GM21390 (cell line): ENCODE measurements around the gene PAPPA2.

Experiments used
- ATAC-seq: cut with Tn5 transposase; IDR thresholded peaks from one replicate; pipeline ENCODE4 v1.9.1; 2021; ENCODE audit not compliant: unreplicated experiment

Gene PAPPA2

DNA sequence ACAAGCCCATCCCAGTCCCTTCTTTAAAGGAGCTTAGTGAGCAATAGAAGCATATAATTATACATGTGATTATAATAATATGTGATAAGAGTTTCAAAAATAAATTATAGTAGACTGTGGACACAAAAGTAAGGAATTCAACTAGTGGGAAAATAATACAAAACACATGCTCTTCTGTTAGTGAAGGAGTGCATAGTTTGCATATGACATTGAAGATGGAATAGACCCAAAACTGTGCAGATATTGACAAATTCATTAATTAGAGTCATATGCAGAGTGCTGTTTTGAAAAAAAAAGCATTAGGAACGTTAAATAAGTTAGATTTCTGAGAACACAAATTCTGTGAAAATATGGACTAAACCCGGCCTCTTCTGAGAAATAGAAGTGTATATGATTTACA, 422.8 kb downstream of the PAPPA2 start:
- no peak for ATAC-seq

DNA sequence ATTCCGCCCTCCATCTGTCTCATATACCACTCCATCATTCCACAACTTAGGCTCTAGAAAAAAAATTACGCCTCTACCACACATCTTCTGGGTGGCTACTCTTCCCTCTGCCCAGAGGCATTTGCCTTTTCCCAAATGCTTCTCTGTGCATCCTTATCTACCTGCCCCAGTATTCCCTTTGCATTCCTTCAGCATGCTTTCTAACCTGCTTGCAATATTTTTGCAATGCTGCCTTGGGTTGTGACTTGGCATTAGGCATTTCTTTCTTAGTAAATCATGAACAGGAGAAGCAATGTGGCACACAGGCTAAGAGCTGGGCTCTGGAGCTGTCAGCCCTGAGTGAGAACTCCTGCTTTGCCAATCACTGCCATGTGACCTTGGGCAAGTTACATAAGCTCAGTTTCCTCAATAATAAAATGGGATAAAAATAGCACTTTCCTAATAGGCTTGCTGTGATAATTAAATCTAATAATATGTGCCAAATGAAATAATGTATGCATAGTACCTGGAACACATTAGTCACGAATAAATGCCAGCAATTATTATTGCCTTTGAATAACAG, 425.6 kb downstream of the PAPPA2 start:
- no peak for ATAC-seq

GRCh38 chr1:176893625-176894352, 430.8 kb downstream of the PAPPA2 start:
- ATAC-seq, result no peak

DNA sequence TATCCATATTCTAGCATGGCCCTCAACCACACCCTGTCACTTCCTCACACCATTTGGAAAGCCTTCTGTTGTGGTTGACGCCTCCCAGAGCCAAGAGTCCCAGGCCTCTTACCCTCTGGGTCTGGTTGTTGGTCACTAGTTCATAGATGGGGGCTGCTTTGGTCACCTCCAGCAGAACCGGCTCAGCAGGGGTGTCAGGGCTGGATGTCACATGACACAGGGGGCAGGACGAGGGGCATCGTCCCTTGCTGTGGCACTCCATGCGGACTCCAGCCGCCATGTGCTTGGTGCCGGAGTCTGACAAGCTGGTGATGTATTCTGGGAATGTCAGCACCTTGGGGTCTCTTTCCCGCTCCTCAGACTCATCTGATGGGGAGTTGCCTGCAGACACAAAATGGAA, 431.5 kb downstream of the PAPPA2 start:
- ATAC-seq, result no peak
